NCI-H1694 (cell line): ENCODE data around the gene DOK6.
"Not testable (repeated sequence)": the region's sequence is repeated elsewhere in the genome, so short reads cannot be mapped to it uniquely, and the experiment has no call there.

Experiments used
- DNase-seq: peaks from one replicate; lab custom pipeline; 2025; lab: John Stamatoyannopoulos, UW

The DOK6 gene

DNA sequence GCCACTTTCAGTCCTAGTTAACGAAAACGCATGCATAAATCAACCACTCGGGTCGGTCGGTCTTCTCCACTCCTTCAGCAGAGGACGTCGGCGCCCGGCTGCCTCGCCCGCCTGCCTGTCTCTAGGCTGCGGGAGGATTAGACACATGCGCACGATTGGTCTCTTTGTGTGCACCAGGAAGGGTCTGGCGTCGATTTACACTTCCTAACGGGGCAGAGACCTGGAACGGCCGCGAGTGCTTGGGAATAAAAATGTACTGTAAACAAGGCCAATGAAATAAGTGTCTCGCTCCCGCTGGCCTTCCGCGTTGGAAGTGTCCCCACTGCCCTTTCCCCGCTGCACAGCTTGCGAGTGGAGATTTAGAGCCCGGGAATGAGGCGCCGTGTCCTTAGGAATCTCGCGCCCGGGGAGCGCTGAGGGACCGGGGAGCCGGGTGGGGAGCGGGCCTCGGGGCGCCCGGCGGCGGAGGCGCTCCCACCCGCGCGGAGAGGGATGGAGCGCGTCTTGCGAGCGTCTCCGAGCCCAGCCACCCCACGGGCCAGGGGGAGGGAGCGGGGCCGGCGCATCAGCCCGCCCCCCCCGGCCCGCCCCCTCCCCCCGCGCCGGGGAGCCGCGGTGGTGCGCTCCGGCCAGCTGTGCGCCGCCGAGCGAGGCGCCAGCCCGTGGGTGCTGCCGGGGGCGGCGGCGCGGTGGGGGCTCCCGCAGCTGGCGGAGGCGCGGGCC, at the start of gene DOK6:
TSS of gene DOK6 (plus strand) at position 636 of the 723 bp plus-strand sequence.
- DNase-seq: peak; percentile 59

DNA sequence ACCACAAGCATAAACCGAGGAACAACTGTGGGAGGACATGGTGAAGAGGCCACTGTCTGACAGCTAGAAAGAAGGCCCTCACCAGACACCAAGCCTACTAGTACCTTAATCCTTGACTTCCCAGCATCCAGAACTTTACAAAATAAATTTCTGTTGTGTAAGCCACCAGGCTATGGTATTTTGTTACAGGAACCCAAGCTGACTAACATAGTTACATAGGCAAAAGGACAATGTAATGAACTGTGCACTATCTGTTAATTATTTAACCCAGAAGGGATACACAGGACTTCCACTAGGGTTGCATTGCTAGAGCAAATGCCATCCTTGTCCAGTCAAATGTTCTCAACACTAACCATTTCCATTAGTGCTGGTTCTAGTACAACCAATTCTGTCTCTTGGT, 47.7 kb upstream of the DOK6 start:
- DNase-seq: no peak

DNA sequence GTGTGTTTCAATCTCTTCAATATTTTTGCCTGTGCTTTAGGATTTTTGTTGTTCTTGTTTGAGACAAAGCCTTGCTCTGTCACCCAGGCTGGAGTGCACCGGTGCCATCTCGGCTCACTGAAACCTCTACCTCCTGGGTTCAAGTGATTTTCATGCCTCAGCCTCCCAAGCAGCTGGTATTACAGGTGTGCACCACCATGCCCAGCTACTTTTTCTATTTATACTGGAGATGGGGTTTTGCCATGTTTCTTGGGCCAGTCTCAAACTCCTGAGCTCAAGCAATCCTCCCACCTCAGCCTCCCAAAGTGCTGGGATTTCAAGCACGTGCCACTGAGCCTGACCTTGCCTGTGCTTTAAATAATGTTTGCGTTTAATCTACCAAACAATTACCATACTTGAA, 43.1 kb upstream of the DOK6 start:
- DNase-seq: no peak

DNA sequence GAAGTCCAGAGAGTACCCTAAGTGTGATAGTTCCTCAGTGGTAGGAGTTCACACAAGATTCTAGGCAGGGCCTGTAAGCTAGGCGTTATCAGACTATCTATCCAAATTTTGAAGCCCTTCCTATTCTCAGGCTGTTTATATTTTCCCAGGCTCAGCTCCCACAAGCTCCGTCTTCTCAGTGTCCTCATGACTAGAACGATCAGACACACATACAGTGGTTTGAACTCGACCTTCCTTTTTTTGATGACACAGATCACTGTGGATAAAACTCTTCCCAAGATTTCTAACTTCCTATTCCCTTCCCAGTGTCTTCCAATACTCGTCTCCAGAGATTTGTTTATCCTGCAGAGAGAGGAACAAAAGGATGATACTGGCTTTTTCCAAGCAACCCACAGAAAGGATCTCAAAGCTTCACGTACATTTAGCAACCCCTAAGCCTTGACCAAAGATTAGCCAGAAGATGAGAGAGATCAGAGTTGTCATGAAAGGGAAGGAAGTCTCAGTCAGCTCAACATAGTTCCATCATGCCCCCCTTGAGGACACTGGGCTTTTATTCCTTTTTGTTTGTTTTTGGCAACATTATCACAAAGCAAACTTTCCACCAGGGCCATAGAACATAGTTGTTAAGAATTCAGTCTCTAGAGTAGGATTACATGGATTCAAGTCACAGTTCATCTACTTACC, 42.3 kb upstream of the DOK6 start:
- DNase-seq: no peak

DNA sequence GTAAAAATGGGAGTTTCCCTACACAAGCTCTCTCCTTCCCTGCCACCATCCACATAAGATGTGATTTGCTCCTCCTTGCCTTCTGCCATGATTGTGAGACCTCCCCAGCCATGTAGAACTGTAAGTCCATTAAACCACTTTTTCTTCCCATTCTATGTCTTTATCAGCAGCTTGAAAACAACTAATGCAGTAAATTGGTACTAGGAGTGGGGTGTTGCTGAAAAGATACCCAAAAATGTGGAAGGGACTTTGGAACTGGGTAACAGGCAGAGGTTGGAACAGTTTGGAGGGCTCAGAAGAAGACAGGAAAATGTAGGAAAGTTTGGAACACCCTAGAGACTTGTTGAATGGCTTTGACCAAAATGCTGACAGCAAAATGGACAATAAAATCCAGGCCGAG, 40.9 kb upstream of the DOK6 start:
- DNase-seq: not testable (repeated sequence)

DNA sequence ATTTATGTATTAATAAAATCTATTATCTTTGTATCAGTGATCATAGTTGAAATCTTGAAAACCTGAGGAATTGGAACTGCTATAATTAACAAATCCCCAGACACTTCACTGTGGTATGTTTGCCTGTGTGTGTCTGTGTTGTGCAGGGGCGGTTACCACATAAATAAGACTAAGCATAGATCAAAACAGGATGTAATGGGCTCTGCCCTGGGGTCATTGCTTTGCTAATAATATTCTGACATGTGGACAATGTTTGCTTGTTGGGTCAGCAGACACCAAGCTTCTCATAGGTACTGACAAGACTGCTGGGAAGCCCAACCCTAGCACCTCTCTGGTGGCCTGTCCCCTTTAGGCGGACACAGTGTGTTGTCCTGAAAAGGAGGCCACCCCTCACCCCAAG, 35.8 kb upstream of the DOK6 start:
- DNase-seq: no peak

DNA sequence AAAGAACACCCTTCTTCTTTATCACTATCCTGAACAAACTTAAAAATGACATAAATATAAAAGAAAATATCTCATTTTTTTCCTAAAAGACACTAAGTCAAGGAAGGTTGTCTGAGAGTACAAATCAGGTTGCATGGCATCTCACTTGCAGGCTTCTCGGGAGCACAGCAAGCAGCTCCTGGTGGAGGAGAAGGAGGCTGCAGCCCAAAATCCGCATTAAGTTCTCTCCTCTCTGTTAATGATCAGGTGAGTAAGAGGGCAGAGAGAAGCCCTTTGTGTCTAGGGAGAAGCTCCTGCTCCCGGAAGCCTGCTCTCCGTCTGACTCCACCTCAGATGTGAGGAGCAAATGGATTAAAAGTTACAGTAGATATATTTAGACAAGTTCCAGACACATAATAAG, 35.0 kb upstream of the DOK6 start:
- DNase-seq: no peak

DNA sequence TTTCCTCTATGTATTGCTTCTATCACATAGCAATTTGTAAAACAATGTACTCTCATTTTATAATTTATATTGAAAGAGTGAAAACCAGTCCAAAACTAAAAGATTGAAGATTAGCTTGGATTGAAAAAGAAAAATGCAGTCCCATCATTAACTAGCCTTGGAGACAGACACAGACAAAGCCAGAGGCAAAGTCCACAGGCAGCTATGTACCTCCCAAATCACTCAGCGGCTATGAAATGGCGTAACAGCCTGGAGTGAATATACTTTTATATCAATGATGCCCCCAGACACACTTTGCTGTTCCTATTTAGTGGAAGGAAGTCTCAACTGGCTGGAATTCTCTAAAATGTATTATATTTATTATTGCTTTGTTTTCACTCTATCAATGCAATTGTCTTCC, 33.6 kb upstream of the DOK6 start:
- DNase-seq: no peak

DNA sequence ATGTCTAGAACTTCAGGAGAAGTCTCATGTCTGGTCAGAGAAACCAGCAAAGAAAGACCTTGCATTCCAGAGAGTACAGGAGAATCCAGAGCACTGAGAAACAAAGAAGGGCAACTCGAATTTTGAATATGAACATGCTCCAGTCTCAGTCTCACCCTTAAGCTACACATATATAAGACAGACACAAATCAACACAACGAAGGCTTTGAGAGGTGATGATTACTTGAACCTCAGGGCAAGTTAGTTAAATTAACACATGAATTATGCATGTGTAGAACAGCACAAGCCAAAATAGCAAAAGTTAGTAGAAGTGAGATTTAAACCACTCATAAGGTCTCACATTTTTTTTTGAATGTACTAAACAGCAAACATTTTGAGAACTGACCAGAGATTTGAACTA, 29.0 kb upstream of the DOK6 start:
- DNase-seq: no peak

DNA sequence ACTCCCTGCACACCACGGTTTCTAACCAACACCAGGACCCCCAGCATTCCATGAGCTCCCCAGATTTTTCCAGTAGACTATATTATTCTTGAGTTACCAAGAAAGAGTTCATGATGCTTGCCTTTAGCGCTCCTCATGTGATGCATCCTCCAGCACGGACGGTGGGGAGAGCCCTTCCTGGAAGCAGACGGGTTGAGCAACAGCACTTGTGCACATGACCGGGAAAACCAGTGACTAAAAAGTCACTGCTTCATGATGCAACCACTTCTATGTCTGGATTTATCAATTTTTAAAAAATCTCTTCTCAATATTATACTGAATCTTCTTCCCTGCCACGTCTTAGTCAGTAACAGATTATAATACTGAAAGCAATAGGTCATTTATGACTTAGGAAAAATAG, 20.4 kb upstream of the DOK6 start:
- no peak for DNase-seq

DNA sequence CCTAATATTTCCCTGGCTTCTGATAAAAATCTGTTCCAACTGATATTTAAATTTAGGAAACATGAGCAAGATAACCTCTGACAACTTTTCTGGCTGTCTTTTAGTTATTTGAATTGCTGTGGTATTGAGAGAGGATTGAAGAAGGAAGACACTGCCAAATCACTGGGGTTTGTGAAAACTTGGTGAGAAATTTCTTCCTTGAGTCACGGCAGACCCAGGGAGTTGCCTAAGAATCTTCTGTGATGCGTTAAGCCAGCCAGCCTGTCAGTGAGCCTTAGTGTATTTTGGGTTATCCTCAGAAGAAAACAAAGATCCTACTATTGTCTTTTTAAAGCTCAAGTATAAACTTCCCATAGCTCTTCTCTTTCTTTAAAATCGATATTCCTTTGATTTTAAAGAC, 17.5 kb upstream of the DOK6 start:
- no peak for DNase-seq

DNA sequence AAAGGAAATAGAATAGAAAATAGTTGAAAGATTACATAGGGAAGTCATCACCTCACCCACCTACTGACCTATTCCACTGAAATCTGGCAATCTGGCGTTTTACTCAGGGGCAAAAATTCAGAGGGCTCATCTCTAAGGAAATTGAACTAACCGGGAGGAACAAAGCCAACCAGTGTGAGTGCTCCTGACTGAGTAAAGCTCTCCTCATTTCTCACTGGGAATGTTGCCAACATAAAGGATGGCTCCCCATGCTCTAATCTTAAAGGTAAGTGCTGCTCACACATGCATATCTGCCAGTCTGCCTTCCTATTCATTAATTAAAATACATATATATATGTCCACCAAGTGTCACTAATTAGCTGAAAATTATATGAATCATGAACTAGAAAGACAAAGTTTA, 13.5 kb upstream of the DOK6 start:
- no peak for DNase-seq

DNA sequence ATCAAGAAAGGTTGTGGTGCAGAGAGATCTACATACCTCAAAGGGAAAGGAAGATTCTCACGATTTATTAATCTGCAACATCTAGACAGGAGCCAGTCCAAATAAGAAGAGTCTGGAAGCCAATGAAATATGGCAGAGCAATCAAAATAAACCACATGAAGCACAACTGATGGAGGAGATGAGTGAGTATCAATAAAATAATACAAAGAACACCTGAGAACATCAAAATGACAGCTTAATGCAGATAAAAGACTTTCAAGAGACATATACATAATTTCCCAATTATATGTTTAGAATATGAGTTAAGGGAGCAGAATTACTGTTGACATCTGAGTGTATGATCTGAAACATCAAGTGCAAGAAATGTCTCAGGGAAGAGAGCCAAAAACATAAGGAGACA, 12.5 kb upstream of the DOK6 start:
- DNase-seq: no peak

DNA sequence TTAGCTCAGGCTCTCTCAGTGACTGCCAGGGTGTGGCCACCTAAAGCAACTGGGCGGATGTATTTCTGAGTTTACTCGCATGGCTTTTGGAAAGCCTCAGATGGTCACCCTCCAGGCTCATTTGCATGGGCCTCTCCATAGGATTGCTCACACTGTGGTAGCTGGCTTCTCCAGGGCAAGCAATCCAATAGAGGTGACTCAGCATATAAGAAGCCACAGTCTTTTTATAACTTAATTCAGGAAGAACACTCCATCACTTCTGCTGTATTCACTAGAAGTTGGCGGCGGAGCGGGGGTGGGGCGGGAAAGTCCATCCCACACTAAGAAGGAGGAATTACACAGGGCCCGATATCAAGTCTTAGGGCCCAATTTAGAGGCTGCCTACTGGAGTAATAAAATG, 3.6 kb upstream of the DOK6 start:
- no peak for DNase-seq

DNA sequence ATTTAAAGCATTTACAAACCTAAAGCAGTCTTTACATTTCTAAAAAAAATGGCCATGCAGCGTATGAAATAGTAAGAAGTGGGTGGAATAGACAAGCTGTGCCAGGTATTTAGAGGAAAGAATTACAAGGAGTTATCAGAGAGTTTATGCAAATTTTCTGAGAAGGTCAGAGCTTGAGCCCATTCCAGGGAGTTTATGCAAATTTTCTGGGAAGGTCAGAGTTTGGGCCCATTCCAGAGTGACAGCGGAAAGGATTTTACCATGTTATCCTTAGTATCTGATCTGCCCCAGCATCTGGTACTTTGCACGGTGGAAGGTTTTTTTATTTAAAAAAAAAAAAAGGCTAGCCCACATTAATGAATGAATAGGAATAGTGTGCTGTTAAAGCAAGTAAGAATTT, 1.4 kb upstream of the DOK6 start:
- no peak for DNase-seq

DNA sequence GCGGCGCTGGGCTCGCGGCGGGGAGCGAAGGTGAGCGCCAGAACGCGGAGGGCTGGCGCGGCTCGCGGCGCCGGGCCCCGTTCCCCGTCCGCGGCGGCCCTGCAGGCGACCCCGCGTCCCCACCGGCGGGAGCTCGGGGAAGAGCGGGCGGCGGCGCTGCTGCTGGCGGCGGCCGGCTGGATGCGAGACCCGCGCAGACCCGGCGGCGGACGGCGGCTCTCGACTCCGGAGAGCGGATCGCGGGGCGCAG, 213 bp downstream of the DOK6 start:
- DNase-seq: no peak

DNA sequence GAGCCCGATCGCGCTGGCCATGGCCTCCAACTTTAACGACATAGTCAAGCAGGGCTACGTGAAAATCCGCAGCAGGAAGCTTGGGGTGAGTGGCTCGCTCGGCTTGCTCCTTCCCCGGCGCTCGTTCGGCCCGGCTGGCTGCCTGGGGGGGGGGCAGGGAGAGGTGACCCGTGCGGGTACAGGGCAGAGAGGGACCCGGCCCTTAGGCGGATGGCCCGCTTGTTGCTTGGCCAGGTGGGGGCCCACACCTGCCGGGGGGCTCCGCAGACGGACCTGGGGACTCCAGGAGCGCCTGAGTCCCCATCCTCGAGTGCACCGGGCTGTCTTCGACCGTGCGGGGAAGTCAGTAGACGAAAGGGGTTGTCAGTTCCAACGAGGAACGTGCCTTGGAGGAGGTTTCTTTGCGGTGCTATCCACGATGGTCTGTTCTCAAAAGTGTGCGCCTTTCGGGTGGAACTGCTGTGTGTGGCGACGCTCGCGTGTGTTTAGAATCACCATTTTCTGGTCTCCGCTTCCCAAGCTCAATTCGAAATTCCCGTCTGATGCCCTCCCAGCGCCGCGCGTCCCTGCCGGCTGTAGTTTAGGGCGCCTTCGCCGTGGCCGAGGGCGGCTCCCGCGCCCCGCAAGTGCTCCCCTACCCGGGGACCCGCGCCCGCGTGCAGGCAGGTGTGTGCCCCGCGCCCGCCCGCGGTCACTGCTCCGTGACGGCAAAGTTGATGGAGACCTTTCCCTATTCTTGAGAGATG, 711 bp downstream of the DOK6 start:
- DNase-seq: no peak

DNA sequence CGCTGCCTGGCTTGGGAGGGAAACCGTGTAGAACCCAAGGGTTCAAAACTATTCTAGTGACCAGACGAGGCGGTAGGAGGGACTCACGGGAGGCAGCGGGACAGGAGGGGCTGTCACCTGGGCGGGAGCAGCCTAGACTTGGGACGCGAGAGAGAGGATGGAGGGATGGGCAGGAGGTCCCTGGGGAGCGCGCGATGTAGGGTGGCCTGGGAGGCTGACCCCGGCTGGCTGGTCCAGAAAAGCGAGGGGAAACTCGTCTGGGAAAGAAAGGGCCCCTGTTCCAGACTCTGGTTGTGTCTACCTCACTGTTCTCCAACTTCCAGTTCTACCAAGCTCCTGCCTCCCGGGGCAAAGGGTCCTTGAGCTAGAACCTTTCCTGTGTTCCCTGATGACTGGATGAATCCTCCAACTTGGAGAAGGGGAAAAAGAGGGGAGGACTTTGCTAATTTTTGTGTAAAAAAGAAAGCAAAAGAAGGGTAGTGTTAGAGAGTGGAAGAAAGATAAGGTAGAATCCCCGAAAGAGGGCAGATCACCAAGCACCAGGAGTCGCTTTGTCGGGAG, 1.4 kb downstream of the DOK6 start:
- DNase-seq: no peak

DNA sequence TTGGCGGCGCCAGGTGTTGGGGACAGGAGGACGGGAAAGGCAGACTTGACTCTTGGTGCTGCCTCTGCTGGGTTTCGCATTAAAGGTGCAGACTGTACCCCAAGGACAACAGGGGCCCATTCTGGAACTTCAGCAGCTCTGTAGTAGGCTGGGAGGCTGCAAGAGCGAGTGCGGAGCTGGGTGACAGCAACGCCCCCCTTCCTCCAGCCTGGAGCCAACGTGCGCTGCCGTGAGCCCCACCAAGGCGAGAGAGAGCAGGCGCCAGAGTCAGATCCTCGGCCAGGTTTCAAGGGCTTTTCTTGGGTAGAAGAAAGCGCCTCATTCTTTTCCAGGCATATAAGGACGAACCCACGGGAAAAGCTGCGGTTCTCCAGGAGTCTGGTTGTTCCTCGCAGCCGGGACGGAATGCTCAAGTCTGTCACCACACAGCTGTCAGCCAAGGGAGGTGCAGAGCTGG, 1.9 kb downstream of the DOK6 start:
- DNase-seq: no peak

DNA sequence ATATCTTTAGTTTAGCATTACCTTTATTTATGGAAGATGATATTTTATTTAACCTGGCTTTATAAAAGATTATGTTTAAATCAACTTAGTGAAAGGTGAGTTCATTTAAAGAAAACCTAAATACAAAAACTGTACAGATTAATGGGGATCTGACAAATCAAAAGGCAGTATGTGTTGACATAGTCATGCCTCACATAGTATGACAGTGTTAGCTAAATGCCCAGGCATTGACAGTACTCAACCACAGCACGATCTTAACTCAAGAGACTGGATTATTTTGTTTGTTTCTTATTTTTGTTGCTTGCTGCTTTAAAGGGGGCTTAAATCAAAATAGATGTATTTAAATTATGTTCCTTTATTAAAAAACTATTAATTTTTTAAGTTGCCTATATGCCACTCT, 7.8 kb downstream of the DOK6 start:
- no peak for DNase-seq

DNA sequence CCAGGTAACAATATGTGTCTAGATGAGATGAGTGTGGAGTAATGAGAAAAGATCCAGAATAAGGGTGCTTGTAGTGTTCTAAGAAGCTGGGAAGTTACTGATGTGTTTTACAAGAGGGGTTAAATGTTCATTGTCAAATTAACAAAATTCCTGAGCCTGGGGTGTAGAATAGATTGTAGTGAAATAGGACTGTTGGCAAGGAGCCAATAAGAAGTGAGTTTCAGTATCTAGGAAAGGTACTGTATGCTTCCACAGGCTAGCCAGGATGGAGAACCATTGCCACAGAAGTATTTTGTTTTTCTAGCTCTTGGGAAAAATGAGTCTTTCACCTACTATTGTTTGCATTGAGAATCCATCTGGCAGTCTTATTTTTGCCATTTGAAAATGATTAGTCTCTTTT, 10.5 kb downstream of the DOK6 start:
- DNase-seq: no peak

DNA sequence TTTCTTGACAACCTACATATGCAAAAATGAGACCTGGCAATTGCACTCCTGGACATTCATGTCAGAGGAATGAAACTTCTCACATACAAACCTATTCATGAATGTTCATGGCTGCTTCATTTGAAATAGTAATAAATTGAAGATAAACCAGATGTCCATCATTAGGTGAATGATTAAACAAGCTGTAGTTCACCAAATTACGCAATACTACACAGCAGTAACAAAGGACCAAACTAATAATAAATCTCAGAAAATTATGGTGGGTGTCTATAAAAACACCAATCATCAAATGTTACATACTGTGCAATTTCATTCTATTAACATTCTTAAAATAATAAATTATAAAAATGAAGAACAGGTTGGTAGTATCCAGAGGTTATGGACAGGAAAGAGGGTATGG, 13.5 kb downstream of the DOK6 start:
- DNase-seq: no peak

DNA sequence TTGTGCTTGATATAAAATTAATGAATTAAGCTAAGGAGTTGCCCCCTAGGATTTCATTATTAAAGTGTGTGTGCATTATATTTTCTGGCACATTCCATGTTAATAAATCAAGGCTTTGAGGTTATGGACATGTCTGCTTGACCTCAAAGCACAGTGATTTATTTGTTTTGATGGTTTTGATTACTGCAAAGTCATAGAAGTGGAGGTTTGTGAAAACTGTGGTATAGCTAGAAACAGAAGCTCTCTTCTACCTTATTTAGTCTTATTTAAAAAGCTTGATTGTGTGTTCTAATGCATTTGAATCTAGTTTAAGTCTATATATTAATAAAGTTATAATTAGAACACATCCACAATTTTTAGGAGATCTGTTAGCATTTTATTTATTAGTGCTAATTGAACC, 32.2 kb downstream of the DOK6 start:
- no peak for DNase-seq
